Measurements from ENCODE around the gene RTL9.

Gene RTL9

GRCh38 chrX:110341189-110342035, 17.2 kb upstream of the RTL9 start:
- peak; percentile 71 for DNase-seq (ENCODE audit: low read depth)

DNA sequence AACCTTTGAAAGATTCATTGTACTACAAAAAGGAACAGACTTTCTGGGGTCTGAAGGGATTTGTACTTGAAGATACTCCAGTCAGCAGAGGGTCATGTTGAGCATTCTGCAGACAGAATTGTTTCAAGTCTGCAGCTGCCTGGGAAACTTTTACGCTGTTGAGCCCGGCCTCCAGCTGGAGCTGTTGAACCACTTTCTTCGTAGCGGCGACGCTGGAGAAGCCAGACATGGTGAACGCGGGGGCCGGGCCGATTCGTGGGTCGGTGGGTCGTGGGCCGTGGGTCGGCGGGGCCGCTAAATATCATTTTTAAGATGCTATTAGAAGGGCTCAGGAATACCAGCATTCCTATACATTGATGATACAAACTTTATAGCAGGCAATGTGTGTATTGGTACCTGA, 12.0 kb upstream of the RTL9 start:
- DNase-seq (ENCODE audit: low read depth) = no peak

GRCh38 chrX:110359273-110359672, 625 bp downstream of the RTL9 start:
- no peak for DNase-seq (ENCODE audit: low read depth)

DNA sequence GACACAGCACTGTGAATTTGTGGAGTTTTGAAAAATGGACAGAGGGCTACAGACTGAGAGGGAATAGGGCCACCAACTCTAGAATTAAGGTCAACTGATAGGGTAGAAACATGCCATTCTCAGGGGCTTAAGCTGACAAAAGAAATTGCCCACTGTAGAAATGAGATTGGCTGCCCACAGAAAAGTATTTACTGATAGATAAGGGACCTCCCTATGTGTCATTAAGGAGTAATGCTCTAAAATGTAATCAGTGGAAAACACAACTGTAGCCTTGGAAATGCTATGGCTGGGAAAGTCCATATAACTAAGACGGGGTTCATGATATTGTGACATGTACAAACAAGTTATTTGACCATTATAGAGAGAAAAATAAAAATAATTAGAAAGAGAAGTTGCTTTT, 4.6 kb downstream of the RTL9 start:
- DNase-seq (ENCODE audit: low read depth) = no peak

DNA sequence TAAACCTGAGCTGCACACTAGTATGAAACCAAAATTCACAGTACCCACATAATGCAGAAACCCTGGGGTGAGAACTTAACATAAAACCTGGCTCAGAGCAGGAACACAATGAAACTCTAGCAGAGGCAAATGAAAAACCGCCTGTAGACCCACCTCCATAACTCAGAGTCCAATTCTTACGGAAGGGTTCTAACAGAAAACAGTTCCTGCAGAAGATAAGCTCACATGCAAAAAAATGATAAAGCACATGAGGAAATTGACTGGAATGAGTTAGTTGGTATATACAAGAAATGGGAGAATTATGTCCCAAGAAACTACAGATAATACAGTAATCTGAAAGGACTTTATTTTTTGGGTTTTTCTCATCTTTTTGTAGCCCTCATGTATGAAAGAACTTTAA, 14.7 kb downstream of the RTL9 start:
- DNase-seq (ENCODE audit: low read depth) = no peak

- DNase-seq (ENCODE audit: low read depth) = no peak
Observed at GRCh38 chrX:110374559-110374958, 15.9 kb downstream of the RTL9 start.

DNA sequence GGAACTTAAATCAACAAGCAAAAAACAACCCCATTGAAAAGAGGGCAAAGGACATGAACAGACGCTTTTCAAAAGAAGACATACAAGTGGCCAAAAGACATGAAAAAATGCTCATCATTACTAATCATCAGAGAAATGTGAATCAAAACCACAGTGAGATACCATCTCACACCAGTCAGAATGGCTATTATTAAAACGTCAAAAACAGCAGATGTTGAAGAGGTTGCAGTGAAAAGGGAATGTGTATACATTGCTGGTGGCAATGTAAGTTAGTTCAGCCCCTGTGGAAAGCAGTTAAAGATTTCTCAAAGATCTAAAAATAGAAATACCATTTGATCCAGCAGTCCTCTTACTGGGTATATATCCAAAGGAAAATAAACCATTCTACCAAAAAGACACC, 22.6 kb downstream of the RTL9 start:
- DNase-seq (ENCODE audit: low read depth) = peak; percentile 11

DNA sequence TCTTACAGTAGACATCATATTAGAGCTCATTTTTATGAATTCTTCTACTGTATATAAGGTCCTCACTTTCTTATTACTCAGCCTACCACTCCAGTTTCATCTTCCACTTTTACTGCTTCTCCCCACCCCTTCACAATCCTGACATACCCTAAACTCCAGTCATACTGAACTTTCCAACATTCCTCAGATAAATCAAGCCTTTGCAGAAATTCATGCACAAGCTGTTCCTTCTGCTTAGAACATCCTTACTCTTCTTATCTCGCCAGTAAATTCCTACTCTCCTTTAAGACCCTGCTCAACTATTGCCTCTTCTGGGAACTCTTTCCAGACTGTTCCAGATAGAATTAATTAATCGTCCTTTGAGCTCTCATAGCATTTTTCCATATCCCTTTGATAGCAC, 24.8 kb downstream of the RTL9 start:
- DNase-seq (ENCODE audit: low read depth) = peak; percentile 33

GRCh38 chrX:110384490-110384889, 25.8 kb downstream of the RTL9 start:
- peak; percentile 33 for DNase-seq (ENCODE audit: low read depth)

- no peak for DNase-seq (ENCODE audit: low read depth)
Observed at GRCh38 chrX:110389570-110389969, 30.9 kb downstream of the RTL9 start.

- no peak for DNase-seq (ENCODE audit: low read depth)
Observed at GRCh38 chrX:110391086-110391485, 32.4 kb downstream of the RTL9 start.

DNA sequence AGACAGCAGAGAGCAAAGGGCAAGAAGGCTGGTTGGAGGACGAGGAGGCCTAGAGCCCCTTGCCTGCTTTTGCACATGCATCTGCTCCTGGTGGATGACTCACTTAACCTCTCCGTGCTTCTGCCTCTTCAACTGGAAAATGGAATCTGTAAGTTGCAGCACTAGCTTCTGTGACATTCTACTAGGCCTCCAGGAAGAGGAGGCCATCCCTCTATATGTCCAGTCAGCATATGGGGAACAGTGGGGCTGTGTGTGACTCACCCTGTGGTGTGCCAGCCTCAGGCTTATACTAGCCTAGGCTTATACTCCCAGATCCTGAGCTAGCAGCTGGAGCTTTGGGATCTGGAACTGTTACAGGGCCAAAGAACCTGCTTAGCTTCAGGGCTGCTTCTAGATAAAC, 36.0 kb downstream of the RTL9 start:
- no peak for DNase-seq (ENCODE audit: low read depth)

GRCh38 chrX:110395877-110396276, 37.2 kb downstream of the RTL9 start:
- no peak for DNase-seq (ENCODE audit: low read depth)

- DNase-seq (ENCODE audit: low read depth) = no peak
Observed at GRCh38 chrX:110396735-110397134, 38.1 kb downstream of the RTL9 start.

DNA sequence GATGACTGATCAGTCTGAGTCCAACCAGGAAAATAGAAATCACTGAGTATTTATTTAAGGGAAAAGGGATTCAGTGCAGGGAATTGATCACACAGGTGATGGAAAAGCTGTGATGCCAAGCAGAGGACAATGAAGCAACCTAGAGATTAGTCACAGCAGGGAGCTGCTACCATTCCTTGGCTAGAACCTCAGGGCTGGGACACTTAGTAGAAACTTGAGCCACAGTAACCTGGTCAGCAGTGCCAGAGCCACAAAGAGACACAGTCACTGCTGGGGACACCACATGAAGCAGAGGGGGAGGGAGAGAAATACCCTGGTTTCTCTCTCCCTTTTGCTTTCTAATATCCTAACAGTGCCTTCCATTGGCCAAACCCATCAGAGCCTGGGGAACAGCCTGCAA, 38.7 kb downstream of the RTL9 start:
- DNase-seq (ENCODE audit: low read depth) = no peak

DNA sequence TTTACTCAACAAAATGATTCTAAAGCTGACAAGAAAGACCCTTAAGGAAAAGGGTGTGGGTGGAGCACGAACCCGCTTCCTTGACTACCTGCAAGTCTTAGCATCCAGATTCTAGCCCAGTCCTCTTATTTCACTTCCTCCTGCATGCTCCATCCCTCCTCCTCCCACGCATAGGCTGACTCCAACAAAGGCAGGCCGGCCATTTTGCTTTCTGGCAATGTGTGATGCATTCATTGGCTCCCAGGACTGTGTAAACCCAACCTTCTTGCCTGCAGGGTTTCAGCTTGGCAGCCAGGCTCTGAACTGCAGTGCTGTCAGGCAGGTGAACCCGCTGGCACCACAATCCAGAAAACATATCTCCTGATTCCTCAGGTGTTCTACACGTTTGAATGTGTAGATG, 39.3 kb downstream of the RTL9 start:
- no peak for DNase-seq (ENCODE audit: low read depth)

- no peak for DNase-seq (ENCODE audit: low read depth)
Observed at GRCh38 chrX:110399497-110399896, 40.8 kb downstream of the RTL9 start.

- no peak for DNase-seq (ENCODE audit: low read depth)
Observed at GRCh38 chrX:110399966-110400365, 41.3 kb downstream of the RTL9 start.

GRCh38 chrX:110401135-110401534, 42.5 kb downstream of the RTL9 start:
- no peak for DNase-seq (ENCODE audit: low read depth)

- no peak for DNase-seq (ENCODE audit: low read depth)
Observed at GRCh38 chrX:110402091-110402849, 43.6 kb downstream of the RTL9 start.

GRCh38 chrX:110402850-110403221, 44.2 kb downstream of the RTL9 start:
- DNase-seq (ENCODE audit: low read depth) = no peak

GRCh38 chrX:110403441-110404238, 45.0 kb downstream of the RTL9 start:
- no peak for DNase-seq (ENCODE audit: low read depth)

GRCh38 chrX:110404376-110404775, 45.7 kb downstream of the RTL9 start:
- DNase-seq (ENCODE audit: low read depth) = no peak
